Endodermal cell (in vitro differentiated cells): Measurements from ENCODE around the gene C1orf94. TPM values are rescaled to one million over a fixed set of nuclear protein-coding genes. Genes with fewer than 3 reads are reported as not detected.
A peak's percentile ranks its signal among the peaks of the same experiment; 100 is the strongest.

Experiments
- DNase-seq: peaks from one replicate; pipeline ENCODE4 v3.0.0-alpha.2; 2017
- H3K27ac ChIP-seq: 2 replicates; pipeline ENCODE4 v1.5.1; 2013; ENCODE audit warnings: mild to moderate bottlenecking, low read depth, low read length, moderate library complexity
- H3K27me3 ChIP-seq: 2 replicates; pipeline ENCODE4 v1.6.1; 2013; ENCODE audit warnings: mild to moderate bottlenecking, low read length, moderate library complexity; ENCODE audit not compliant: insufficient read depth, control insufficient read depth, poor library complexity, severe bottlenecking
- H3K36me3 ChIP-seq: 2 replicates; pipeline ENCODE4 v1.7.0; 2013; ENCODE audit warnings: mild to moderate bottlenecking, low read length, moderate library complexity; ENCODE audit not compliant: control insufficient read depth, insufficient read depth
- H3K4me1 ChIP-seq: one replicate; pipeline ENCODE4 v1.7.0; 2013; ENCODE audit warnings: low read length; ENCODE audit not compliant: control insufficient read depth, insufficient read depth
- H3K4me3 ChIP-seq: 2 replicates; pipeline ENCODE4 v1.5.1; 2013; ENCODE audit warnings: mild to moderate bottlenecking, low read length, moderate library complexity
- H3K9ac ChIP-seq: 2 replicates; pipeline ENCODE4 v1.6.1; 2013; ENCODE audit warnings: mild to moderate bottlenecking, low read length, moderate library complexity; ENCODE audit not compliant: poor library complexity, severe bottlenecking; ENCODE audit errors: extremely low read depth
- H3K9me3 ChIP-seq: 2 replicates; pipeline ENCODE4 v1.6.1; 2013; ENCODE audit warnings: mild to moderate bottlenecking, low read length, moderate library complexity; ENCODE audit not compliant: control insufficient read depth
- H3K27ac Mint-ChIP-seq: 2 replicates; pipeline ENCODE4 v1.8.0; 2020; ENCODE audit warnings: mixed read lengths
- H3K27me3 Mint-ChIP-seq: 2 replicates; pipeline ENCODE4 v1.8.0; 2021; ENCODE audit warnings: mild to moderate bottlenecking, mixed read lengths; ENCODE audit not compliant: insufficient read depth
- H3K36me3 Mint-ChIP-seq: 2 replicates; pipeline ENCODE4 v1.8.0; 2020; ENCODE audit warnings: low read depth, mixed read lengths
- H3K4me1 Mint-ChIP-seq: 2 replicates; pipeline ENCODE4 v1.8.0; 2020; ENCODE audit warnings: mixed read lengths
- H3K4me3 Mint-ChIP-seq: 2 replicates; pipeline ENCODE4 v1.8.0; 2020; ENCODE audit warnings: mild to moderate bottlenecking, moderate library complexity, mixed read lengths
- H3K9me3 Mint-ChIP-seq: 2 replicates; pipeline ENCODE4 v1.8.0; 2020; ENCODE audit warnings: mild to moderate bottlenecking, mixed read lengths
- WGBS, 2 experiments: methylation state at CpG; one replicate each; pipeline versions ENCODE4 v1.1.5 to v1.1.7; 2013; ENCODE audit warnings: missing lambda C conversion rate in 2 of 2, mixed read lengths in 1 of 2; ENCODE audit not compliant: insufficient coverage in 1 of 2, insufficient read length in 1 of 2; 5-methylcytosine and 5-hydroxymethylcytosine counted together
- total RNA-seq, 2 donors: library from RNA; stranded (reverse); fragmentation: NEBNext Ultra II Directional in 1 of 2; extraction: Animal tissue kit (Norgen Biotek cat#: 25700) in 1 of 2; gene quantifications; 2 replicates in 1 of 2; 3 replicates in 1 of 2; pipeline ENCODE4 v1.2.1, GENCODE V29; 2021
- TF ChIP-seq, protein P1 (sequence below): fragments of 200-600 bp; sonication (generic); conservative IDR thresholded peaks from 2 replicates; pipeline ENCODE4 v1.5.0; 2021; ENCODE audit warnings: antibody characterized with exemption, mild to moderate bottlenecking

C1orf94 gene
- total RNA-seq, 2 donors from 2014 or later = 0.15 to 0.29 TPM

DNA sequence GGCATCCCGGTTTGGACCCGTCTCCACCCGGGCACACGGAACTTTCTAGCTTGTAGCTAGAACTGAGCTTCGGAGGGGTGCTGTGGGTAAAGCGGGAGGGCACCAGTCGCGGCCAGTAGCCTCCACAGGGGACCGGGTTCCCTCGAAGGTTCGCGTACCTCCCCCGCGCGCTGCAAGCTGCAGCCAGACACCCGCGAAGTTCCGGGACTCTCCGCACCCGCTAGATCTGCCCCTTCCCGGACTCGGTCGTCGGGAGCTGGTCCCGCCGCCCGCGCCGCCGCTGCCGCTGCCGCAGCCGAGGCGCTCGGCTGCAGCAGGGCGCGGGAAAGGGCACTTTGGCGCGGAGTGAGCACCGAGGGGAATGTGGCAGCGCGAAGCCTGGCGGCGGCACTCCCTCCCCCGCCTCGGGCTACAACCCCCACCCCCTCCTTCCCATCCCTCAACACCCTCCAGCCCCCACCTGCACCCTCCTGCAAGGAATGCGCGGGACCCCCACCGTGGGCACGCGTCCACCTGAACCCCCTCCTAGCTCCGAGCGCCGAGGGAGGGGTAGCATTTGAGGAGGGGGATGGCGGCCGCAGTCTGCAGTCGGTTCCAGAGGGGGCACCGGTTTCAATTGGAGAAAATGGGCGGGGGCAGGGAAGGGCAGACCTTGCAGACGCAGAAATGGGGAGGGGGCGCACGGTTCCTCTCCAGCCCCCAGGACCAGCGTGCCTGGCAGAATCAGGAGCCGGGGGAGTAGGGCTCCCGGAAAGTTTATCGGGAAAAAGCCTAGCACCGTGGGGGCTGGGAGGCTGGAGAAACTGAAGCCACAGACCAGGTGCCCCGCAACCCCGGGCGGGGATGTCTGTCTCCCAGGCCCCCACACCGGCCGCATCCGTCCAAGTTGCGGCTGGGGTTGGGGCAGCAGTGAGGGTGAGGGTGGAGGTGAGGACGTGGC, 12.6 kb upstream of the C1orf94 start:
- WGBS, 2 experiments = 0% methylated on average over 16 to 75 of the region's 75 CpGs
- Mint-ChIP-seq H3K4me3 (peak overlapping the region; percentile 61), H3K27ac (no peak overlapping the region), H3K4me1 (peaks cover 10% of the 10 kb centered on the region), H3K27me3 (peaks cover 97% of the 10 kb centered on the region), H3K36me3 (no peaks in the 10 kb centered on the region), H3K9me3 (no peaks in the 10 kb centered on the region)
- TF ChIP-seq, protein P1, sequence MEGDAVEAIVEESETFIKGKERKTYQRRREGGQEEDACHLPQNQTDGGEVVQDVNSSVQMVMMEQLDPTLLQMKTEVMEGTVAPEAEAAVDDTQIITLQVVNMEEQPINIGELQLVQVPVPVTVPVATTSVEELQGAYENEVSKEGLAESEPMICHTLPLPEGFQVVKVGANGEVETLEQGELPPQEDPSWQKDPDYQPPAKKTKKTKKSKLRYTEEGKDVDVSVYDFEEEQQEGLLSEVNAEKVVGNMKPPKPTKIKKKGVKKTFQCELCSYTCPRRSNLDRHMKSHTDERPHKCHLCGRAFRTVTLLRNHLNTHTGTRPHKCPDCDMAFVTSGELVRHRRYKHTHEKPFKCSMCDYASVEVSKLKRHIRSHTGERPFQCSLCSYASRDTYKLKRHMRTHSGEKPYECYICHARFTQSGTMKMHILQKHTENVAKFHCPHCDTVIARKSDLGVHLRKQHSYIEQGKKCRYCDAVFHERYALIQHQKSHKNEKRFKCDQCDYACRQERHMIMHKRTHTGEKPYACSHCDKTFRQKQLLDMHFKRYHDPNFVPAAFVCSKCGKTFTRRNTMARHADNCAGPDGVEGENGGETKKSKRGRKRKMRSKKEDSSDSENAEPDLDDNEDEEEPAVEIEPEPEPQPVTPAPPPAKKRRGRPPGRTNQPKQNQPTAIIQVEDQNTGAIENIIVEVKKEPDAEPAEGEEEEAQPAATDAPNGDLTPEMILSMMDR = no peak
- Histone ChIP-seq H3K9me3 (no peaks in the 10 kb centered on the region), H3K27me3 (peaks cover 87% of the 10 kb centered on the region), H3K9ac (no peak overlapping the region), H3K27ac (no peak overlapping the region), H3K36me3 (no peaks in the 10 kb centered on the region), H3K4me3 (peak overlapping the region; percentile 81), H3K4me1 (no peaks in the 10 kb centered on the region)
- peak; percentile 76 for DNase-seq

DNA sequence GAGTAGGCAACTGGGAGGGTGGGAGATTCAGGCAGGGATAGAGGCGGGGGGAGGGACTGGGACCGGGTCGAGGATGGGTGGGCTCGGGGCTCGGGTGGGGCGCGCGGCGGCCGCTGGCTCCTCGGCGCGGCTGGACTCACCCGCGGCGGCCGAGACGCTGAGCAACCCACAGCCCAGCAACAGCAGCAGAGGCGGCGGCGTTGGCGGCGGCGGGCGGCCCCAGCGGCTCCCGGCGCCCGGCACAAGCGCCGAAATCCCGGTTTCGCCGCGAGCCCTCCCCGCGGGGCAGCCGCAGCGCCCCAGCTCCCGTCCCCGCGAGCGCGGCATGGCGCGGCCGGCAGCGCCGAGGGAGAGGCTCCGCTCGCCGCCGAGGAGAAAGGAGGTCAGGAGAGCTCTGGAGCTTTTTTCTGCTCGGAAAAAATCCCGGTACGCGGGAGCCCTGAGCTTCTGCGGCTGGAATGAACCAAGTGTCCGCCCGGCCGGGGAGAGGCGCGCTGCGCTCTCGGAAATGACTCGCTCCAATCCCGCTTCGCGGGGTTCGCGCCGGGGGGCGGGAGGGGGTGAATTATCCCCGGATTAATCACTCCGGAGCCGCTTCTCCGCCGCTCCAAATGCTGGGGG, 11.8 kb upstream of the C1orf94 start, which contains the start of gene CSMD2:
CSMD2 (minus strand) TSS at position 460 of the 621 bp plus-strand sequence; CDS start at position 327, 133 bp downstream.
- Histone ChIP-seq H3K4me3 (peak within 1 kb of the TSS; percentile 73), H3K9me3 (no peaks in the 10 kb centered on the region), H3K36me3 (no peaks in the 10 kb centered on the region), H3K27me3 (peaks cover 94% of the 10 kb centered on the region), H3K4me1 (no peaks in the 10 kb centered on the region), H3K9ac (no peak within 1 kb of the TSS), H3K27ac (no peak within 1 kb of the TSS)
- H3K36me3 Mint-ChIP-seq = no peaks in the 10 kb centered on the region
- peaks cover 97% of the 10 kb centered on the region for H3K27me3 Mint-ChIP-seq
- DNase-seq = peak; percentile 88
- H3K9me3 Mint-ChIP-seq = no peaks in the 10 kb centered on the region
- peak within 1 kb of the TSS; percentile 61 for H3K4me3 Mint-ChIP-seq
- WGBS, 2 experiments = 0% methylated on average over 23 to 78 of the region's 78 CpGs
- no peak within 1 kb of the TSS for H3K27ac Mint-ChIP-seq
- peaks cover 10% of the 10 kb centered on the region for H3K4me1 Mint-ChIP-seq
- TF ChIP-seq, protein P1 = no peak

DNA sequence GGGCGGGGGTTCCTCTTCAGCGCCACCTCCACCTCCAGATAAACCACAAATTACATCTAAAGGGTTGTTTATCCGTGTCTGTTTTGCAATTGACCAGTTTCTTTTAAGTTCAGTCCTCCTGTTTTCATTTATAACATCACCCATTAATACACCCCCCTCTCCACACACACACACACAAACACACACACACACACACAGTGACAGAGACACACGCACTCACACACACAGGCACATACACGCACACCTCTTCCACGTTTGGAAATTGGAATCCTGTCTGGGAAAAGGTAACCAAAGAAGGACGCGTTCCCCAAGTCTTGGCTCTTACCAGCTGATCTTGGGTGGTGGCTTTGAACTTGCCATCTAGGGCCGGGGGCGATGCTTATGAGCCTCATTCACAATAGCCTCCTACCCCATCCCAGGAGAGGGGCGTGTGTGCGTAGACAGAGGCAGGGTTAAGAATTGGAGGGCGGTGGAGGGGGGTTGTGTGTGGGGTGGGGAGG, 11.2 kb upstream of the C1orf94 start:
- no peaks in the 10 kb centered on the region for H3K9me3 Mint-ChIP-seq
- no peaks in the 10 kb centered on the region for H3K36me3 ChIP-seq
- TF ChIP-seq, protein P1 = no peak
- H3K27me3 Mint-ChIP-seq = peaks cover 97% of the 10 kb centered on the region
- 2 to 3% methylated on average over 5 to 8 of the region's 13 CpGs for WGBS, 2 experiments
- no peak overlapping the region for H3K9ac ChIP-seq
- H3K27ac Mint-ChIP-seq = no peak overlapping the region
- peak overlapping the region; percentile 61 for H3K4me3 Mint-ChIP-seq
- peak overlapping the region; percentile 63 for H3K4me3 ChIP-seq
- H3K9me3 ChIP-seq = no peaks in the 10 kb centered on the region
- H3K27me3 ChIP-seq = peaks cover 95% of the 10 kb centered on the region
- H3K27ac ChIP-seq = no peak overlapping the region
- peak; percentile 72 for DNase-seq
- H3K4me1 Mint-ChIP-seq = peaks cover 10% of the 10 kb centered on the region
- no peaks in the 10 kb centered on the region for H3K4me1 ChIP-seq
- no peaks in the 10 kb centered on the region for H3K36me3 Mint-ChIP-seq
